LoVo (cell line): ENCODE data around the gene LRRC27.

Experiments
- DNase-seq: peaks from one replicate; pipeline ENCODE4 v3.0.0-alpha.2; 2016; ENCODE audit warnings: low spot score

LRRC27 gene

DNA sequence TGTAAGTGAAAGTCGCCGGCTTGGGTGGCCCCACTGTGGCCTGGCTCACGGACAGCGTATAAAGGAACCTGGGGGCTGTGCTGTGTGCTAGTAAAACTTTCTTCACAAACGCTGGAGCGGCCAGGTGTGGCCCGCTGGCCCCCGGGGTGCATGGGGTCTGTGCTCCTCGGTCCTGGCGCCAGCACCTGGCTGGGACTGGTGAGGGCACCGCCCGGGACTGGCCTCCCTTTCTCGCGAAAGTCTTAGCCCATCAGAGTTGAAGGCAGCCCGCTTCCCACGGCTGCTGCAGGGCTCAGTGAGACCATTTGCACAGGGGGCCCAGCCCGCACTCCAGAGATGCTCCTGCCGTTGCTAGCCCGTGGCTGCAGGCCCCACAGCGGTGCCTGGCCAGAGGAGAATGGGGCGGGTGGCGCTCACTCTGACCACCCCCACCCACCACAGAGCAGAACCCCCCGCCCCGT lies 70.8 kb downstream of the LRRC27 start:
- DNase-seq, result no peak

DNA sequence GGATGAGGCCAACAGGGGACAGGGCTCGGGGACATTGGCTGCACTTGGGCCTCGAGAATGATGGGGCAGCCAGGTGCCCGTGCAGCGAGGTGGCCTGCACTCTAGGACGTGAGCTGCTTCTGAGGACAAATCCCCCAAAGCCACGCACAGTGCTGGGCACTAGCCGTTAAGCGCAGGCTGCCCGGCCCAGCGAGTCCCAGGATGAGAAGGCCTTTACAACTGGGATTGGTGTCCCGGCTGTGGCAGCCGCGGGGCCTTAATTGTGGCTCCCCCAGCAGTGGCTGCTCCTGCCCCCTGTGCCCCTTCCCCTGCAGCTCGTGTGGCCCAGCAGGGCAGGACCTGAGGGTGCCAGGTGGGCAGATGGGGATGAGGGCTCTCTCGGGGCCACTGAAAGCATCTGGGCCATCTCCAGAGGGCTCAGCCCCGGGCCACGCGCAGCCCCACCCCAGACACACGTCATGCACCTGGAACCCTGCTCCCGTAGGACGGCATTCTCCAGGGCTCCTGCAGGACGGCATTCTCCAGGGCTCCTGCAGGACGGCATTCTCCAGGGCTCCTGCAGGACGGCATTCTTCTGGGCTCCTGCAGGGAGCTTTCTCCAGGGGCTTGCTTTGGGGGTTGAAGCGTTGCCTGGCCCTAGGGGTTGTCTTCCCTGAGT lies 71.6 kb downstream of the LRRC27 start:
- DNase-seq, result no peak

DNA sequence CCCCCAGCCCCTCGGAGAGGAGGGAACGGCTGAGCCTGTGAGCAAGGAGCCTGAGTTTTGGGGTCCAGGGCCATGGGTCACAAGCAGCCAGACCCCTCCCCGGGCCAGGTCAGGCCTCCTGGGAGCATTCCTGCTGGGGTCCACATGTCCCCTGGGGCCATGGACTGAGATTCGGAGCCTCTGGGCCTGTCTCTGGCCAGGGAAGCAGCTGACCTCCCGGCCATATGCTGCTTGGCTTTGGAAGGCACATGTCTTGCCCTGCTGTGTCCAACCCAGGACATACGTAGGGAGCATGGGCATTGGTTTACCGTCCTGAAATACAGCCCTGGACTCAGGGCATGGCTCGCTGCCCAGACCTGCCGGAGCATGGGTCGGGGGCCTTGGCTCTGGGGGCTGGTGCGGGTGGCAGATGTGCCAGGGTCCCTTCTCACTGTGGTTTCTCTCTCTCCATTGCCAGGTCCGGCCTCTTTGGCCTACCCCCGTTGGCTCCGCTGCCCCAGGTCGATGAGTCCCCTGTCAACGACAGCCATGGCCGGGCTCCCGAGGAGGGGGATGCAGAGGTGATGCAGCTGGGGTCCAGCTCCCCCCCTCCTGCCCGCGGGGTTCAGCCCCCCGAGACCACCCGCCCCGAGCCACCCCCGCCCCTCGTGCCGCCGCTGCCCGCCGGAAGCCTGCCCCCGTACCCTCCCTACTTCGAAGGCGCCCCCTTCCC lies 72.3 kb downstream of the LRRC27 start:
- no peak for DNase-seq

DNA sequence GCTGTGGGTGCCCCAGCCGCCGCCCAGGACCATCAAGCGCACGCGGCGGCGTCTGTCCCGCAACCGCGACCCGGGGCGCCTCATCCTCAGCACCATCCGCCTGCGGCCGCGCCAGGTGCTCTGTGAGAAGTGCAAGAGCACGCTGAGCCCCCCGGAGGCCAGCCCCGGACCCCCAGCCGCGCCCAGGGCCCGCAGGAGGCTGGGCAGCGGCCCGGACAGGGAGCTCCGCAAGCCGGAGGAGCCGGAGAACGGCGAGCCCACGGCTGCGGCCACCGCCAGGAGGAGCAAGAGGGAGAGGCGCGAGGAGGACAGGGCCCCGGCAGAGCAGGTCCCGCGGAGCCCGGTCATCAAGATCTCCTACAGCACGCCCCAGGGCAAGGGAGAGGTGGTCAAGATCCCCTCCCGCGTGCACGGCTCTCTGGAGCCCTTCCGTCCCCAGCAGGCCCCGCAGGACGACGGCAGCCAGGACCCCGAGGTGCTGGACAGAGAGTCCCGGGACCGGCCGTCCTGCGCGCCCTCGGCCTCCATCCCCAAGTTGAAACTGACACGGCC lies 73.0 kb downstream of the LRRC27 start:
- DNase-seq, result no peak

DNA sequence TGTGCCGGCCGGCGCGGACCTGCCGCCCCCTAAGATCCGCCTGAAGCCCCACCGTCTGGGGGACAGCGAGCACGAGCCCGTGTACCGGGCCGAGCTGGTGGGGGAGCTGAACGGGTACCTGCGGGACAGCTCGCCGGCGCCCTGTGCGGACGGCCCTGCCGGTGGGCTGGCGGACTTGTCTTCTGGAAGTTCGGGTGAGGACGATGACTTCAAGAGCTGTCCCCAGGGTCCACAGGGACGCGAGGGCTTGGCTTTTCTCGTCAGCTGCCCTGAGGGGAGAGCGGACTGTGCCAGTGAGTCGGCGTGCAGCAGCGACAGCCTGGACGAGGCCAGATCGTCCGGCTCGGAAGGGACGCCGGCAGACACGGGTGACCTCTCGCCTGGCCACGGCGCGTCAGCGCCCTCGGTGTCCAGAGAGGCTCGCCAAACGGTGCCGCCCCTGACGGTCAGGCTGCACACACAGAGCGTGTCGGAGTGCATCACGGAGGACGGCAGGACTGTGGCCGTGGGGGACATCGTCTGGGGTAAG lies 73.5 kb downstream of the LRRC27 start:
- DNase-seq, result no peak

DNA sequence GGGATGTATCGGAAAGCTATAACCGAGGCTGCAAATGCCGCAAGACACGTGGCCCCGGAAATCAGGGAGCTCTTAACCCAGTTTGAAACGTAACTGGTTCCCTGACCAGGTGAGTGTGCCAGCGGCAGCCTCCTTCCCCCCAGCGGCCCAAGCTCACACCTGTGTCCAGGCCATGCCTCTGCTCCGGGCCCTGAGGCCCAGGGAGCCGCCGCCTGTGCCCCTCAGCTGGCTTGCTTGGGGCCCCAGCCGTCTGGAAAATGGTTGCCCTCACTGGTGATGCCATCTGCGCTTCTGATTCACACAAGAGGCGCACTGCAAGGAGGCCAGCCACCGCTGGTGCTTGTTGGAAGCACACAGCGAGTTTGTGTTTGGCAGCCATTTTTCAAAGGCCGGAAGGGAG lies 74.2 kb downstream of the LRRC27 start:
- no peak for DNase-seq

DNA sequence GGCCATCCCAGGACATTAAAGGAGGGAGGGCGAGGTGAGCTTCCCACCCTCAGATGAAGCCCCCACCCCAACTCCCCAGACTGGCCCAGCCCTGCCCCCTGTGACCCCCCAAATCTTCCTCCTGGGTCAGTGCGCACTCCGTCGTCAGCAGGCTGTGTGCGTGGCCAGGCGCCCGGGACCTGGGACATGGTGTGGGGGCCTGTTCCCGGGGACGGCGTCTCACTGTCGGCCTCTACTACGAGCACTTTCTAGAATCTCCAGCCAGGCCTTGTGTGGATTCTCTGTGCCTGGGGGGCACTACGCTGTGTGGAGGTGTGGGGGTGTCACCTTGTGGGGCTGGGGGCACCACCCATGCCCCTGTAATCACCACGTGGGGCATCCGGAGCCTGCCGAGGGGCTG lies 74.8 kb downstream of the LRRC27 start:
- no peak for DNase-seq

DNA sequence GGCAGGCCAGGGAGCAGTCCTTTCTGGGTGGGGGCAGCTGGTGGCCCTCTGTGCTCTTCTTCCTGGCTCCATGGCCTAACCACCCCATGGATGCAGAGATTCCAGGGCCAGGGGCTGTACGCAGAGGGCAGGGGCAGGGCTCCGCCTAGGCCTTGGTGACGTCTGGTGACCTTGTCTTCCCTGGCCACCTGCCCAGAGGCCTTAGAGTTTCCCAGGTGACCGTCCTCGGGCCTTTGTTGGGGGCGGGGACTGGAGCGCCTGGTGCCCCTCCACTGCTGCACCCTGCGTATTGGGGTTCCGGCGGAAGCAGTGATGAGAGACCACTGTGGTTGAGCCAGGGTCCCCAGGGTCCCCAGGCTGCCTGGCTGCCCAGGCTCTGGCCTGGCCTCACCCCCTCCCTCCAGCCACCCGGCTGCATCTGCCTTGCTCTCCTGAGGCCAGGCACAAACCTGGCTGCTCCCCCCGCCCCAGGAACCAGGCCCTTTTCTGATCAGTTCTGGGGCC lies 75.3 kb downstream of the LRRC27 start:
- no peak for DNase-seq

DNA sequence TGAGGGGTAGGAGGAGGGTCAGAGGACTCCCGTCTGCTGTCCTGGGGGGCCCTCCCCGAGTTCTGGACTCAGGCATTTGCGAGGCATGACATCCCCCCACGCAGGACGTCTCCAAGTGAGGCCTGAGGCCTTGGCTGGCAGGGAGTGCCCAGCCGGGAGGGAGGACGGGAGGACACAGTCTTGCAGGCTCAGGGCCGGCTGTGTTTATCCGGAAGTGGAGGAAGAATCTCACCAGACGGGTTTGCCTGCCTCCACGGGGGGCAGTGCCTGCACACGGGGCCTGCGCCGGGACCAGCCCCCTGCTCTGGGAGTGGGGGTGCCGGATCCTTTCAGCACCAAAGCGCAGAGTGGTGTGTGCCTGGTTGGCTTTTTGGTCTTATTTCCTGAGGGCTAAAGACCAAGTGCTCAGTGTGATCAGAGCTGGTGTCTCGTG lies 75.9 kb downstream of the LRRC27 start:
- no peak for DNase-seq

DNA sequence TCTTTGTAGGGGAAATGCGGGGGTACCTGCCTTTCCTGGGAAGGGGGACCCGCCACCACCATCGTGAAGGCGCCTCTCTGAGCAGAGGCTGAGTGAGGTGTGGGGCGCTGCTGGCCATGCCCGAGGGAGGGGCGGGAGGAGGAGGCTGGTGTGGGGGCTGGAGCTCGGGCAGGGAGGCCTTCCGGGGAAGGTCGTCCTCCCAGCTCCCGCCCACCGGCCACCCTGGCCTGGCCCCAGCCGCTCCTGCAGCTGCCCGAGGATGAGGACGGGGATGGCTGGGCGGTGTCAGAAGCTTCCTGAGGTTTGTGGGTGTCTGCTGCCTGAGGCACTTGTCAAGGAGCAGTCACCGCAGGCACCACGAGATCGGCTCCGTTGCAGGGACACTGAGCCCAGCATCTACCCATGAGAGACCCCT lies 76.4 kb downstream of the LRRC27 start:
- DNase-seq, result no peak

DNA sequence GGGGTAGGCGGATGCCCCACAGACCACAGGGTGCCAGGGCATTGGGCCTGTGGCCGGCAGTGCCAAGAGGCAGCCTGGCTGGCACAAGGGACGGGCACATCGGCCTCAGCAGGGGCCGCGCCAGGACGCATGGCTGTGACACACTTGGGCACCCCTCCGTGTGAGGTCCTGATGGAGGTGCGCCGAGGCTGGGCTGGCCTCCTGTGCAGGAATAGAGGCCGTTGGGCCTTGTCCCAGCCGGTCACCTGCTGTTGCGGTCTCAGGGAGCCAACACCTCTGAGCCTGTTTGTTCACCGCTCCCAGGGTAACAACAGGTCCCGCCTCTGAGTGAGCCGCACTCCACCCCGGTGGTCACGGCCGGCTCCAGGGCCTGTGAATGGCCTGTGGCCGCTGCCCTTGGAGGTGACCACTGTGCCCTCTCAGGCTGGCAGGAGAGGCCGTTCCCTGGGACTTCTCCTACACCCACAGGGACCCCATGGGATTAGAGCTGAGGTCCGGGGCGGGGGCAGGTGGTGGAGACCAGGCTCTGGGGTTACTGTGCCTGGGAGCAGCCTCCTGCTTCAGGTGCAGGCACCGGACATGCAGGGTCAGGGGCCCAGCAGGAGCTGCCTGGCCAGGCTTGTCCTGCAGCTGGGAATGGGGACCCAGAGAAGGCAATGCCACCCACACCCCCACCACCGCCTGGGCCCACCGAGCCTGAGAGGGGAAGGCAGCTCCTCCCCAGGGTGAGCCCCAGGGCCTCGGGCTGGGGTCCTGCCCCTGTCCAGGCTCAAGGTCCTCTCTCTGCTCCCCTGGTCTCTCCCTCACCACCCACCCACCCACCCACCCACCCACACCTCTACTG lies 77.1 kb downstream of the LRRC27 start:
- no peak for DNase-seq

DNA sequence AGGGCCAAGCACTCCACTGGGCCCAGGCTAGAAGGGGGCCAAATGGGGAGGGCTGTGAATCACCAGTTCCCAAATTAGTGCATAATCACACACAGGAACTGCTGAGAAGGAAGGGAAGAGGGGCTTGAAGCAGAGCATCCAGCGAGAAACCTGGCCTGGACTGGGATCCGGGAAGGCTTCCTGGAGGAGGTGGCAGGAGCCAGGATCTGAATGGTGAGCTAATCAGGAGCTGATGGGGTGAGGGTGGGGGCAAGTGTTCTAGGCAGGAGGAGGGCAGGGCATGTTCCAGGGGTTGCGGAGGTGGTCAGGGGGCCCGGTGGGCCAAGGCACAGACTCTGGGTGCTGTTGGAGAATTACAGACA lies 77.7 kb downstream of the LRRC27 start:
- no peak for DNase-seq

DNA sequence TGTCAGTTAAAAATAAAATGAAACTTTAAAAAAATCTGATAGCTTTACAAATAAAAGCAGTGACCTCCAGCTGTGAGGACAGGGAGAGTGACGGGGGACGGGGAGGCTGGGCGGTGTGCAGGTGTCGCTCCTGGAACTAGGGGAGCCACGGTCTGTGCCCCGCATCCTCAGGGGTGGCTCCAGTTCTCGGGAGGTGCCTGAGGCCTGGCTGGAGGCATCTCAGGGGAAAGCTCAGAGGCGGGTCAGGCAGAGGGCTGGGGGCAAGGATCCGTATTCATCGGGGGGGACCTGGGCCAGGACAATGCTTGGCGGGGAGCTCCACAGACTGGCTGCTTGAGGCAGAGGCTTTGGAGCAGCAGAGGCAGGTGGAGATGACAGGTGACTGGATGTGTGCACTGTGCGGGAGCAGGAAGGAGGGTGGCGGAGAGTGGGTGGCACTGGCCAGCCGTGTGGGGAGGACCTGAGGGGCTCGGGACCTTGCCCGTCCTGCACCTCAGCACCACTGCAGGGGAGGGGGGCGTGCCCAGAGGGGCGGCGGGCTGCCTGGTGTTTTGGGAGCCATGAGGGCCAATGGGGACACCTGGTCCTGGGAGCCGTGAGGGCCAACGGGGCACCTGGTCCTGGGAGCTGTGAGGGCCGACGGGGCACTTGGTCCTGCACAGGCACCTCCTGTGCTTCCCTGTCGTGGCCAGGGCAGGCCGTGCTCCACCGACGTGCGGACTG lies 78.2 kb downstream of the LRRC27 start:
- no peak for DNase-seq

DNA sequence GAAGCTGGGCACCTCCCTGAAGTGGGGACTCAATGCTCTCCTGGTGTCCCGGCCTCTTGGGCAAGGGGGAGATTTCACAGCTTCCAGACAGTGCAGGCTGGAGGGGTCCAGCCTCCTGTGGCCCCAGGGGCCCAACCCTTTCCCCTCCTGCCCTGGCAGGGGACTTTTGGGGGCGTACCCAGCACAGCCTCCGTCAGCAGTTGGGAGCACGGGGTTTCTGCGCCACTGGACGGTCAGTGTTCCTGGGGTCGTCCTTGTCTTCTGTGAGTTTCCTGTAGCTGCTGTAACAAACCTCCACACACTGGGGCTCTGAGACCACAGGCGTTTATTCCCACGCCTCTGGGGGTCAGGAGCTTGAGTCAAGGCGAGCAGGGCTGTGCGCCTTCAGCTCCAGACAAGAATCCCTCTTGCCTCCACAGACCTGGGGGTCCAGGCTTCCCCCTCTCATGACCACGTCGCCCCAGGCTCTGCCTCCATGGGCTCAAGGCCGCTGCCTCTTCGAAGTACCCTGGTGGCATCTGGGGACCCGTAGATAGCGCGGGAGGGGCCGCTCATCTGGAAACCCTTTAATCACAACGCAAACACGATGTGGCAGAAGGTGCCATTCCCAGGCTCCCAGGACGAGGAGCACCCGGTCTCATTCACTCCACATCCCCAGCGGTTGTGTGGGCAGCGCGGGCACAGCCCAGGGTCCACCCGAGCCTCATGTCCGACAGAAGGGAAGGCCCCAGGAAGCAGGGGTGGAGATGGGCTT lies 79.0 kb downstream of the LRRC27 start:
- no peak for DNase-seq

DNA sequence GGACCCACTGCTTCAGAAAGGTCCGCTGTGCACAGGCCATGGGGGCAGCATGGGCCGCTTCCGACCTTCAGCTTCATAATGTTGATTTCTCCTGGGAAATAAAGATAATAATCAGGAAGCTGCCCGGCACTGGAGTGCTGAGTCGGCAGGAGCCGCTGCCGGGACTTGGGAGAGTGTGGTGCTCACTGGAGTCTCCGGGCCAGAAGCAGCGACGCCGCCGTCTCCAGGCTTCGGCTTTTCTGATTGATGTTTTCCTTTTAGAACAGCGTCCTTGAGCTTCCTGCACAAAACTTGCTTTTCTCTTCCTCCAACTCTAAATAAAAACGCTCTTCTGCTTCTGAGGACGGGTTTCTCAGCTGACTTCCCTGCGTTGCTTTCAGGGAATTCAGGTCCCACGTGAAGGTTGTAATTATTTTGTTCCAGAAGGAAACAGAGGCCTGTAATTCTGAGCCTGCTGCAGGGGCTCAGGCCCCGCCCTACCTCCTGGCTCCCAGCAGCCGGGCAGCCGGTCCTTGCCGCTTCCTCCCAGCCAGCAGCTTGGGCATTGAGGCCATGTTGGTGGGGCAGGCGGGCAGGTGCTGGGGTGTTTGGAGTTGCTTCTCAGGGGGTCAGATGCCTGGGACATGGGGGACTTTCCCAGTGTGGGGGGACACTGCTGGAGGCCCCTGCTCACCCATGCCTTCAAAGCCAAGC lies 79.7 kb downstream of the LRRC27 start:
- no peak for DNase-seq

DNA sequence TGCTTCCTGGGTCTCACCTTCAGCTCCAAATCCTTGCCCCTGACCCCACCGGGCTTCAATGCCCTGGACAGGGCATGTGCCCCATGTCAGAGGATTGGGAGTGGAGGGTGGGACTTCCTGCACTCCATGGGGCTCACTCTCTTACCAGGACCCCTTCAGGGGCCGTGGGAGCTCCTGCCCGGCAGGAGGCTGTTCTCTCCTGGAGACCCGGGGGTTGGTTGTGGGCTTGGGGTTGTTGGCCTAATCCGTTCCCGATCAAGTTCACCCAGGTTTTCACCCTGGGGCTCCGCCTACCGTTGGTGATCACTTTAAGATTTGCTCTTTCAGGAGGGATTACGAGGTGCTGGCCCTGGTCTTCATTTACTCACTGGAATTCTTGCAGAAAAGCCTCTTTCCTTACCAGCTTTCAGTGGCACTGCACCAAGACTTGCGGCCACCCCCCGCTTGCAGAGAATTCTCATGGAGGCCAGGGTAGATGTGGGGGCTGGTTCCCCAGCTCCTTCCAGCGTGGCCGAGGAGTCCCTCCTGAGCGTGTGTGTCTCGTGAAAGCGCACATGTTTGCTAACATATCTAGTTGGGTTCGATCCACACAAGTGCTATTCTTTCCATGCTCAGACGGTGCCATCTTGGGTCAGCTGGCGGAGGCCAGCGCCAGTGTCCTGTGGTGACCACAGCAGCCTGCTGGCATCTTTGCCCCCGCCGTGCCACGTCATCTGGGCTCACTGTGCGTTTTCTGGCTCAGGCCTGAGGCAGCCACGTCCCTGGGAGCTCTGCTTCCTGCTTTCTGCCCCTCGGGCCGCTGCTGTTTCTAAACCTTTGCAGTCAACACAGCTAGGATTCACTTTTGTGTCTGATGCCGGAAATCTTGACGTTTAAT lies 80.6 kb downstream of the LRRC27 start:
- DNase-seq, result no peak

DNA sequence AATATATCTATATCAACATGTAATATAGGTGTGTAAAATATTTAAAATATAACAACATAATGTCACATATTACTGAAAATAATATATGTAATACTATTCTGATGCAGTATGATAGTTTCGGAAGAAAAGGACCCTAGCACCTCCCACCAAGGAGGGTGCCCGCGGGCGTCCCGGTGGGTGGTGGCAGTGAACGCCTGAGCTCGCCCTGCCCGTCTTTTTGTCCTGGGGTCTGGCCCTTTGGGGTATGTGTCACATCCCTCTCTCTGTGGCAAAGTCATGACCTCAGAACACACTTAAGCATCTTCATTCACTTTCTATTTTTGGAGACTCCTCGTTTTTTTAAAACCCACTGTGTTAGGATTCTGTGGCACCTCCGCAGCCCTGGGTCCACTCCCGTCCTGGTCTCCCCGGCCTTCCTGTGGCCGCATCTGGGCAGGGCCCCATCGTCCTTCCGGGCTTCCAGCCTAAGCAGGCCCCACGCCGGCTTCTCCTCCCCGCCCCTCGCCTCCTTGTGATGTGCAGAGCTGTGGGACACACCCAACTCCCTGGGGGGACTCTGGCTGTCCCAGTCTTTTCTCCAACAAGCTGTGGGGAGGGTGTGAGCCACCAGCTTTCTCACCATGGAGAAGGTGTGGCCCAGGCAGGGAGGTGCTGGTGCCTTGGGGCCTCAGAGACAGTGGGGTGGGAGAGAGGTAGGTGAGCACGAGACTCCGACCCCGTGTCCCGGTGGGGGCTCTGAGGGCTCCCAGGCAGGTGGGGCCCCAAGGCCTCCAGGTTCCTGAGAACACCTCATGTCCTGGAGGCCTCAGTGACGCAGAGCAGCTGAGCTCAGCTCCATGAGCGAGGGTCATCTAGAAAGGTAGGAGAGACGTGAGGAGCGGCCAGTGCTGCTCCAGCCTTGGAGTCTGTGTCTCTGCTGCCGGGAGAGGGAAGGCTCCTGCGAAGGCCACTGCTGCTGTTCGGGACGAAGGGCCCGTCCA lies 81.5 kb downstream of the LRRC27 start:
- no peak for DNase-seq
